DND-41 (cell line): ENCODE data around the gene RBMS3.

ENCODE experiments used
- ATAC-seq: fragments of 200-7000 bp; cut with Tn5 transposase; 3 replicates; pipeline ENCODE4 v1.9.1; 2021; ENCODE audit warnings: low read depth; ENCODE audit not compliant: insufficient read depth
- DNase-seq: peaks from one replicate; pipeline ENCODE4 v3.0.0-alpha.2; 2020
- H2AFZ ChIP-seq: 2 replicates; pipeline ENCODE4 v1.6.0; 2012; ENCODE audit warnings: low read depth, low read length
- H3K27ac ChIP-seq: 2 replicates; pipeline ENCODE4 v1.5.1; 2012; ENCODE audit warnings: low read length, inconsistent platforms
- H3K27me3 ChIP-seq: fragments of 200-600 bp; sonication (generic); 2 replicates; pipeline ENCODE4 v1.6.0; 2012; ENCODE audit warnings: low read length, mild to moderate bottlenecking, inconsistent platforms; ENCODE audit not compliant: insufficient read depth, poor library complexity
- H3K36me3 ChIP-seq: 2 replicates; pipeline ENCODE4 v1.5.1; 2012; ENCODE audit warnings: low read length, inconsistent platforms; ENCODE audit not compliant: insufficient read depth
- H3K4me1 ChIP-seq: 2 replicates; pipeline ENCODE4 v1.5.1; 2012; ENCODE audit warnings: mild to moderate bottlenecking, low read length; ENCODE audit not compliant: insufficient read depth
- H3K4me2 ChIP-seq: 2 replicates; pipeline ENCODE4 v1.6.0; 2012; ENCODE audit warnings: mild to moderate bottlenecking, moderate library complexity, low read length, inconsistent platforms; ENCODE audit not compliant: insufficient read depth
- H3K4me3 ChIP-seq, 2 experiments: fragments of 200-600 bp in 1 of 2; shearing (Covaris generic) in 1 of 2; 2 replicates each; pipeline ENCODE4 v1.5.1; 2012 to 2016; ENCODE audit warnings: inconsistent platforms in 2 of 2, low read length in 2 of 2, mild to moderate bottlenecking in 2 of 2, low read depth in 1 of 2, moderate library complexity in 1 of 2
- H3K79me2 ChIP-seq: 2 replicates; pipeline ENCODE4 v1.6.0; 2012; ENCODE audit warnings: low read length, inconsistent platforms; ENCODE audit not compliant: insufficient read depth
- H3K9ac ChIP-seq: 2 replicates; pipeline ENCODE4 v1.6.0; 2012; ENCODE audit warnings: low read depth, mild to moderate bottlenecking, inconsistent platforms, low read length, moderate library complexity
- H3K9me3 ChIP-seq: 2 replicates; pipeline ENCODE4 v1.5.1; 2012; ENCODE audit warnings: low read length, moderate library complexity, mild to moderate bottlenecking, inconsistent platforms; ENCODE audit not compliant: insufficient read depth, severe bottlenecking
- H4K20me1 ChIP-seq: 2 replicates; pipeline ENCODE4 v1.6.0; 2012; ENCODE audit warnings: low read length; ENCODE audit not compliant: insufficient read depth
- CTCF ChIP-seq: IDR thresholded peaks from 2 replicates; pipeline ENCODE4 v1.5.1; 2012; ENCODE audit warnings: borderline replicate concordance, low read length, moderate library complexity, mild to moderate bottlenecking; ENCODE audit not compliant: poor library complexity, severe bottlenecking; ENCODE audit errors: extremely low read depth
- EZH2 ChIP-seq: IDR thresholded peaks from 3 replicates; pipeline ENCODE4 v1.6.1; 2012; ENCODE audit warnings: borderline replicate concordance, low read depth, mild to moderate bottlenecking, moderate library complexity, low read length, inconsistent platforms; ENCODE audit not compliant: severe bottlenecking

Gene RBMS3

GRCh38 chr3:29512641-29513040, 231.8 kb downstream of the RBMS3 start:
- no peaks in the 10 kb centered on the region for H4K20me1 ChIP-seq
- no peak overlapping the region for H3K4me3 ChIP-seq
- H2AFZ ChIP-seq = no peak overlapping the region
- ATAC-seq (no peak), DNase-seq (no peak)
- H3K9me3 ChIP-seq = no peaks in the 10 kb centered on the region
- no peaks in the 10 kb centered on the region for H3K79me2 ChIP-seq
- no peak overlapping the region for H3K9ac ChIP-seq
- no peak overlapping the region for H3K27ac ChIP-seq
- no peaks in the 10 kb centered on the region for H3K36me3 ChIP-seq
- no peaks in the 10 kb centered on the region for H3K27me3 ChIP-seq
- no peak for TF ChIP-seq CTCF
- TF ChIP-seq EZH2 = no peak
- peaks cover 7% of the 10 kb centered on the region; the same call in 1 of the 2 replicates for H3K4me1 ChIP-seq
- H3K4me2 ChIP-seq = no peak overlapping the region

- H3K9ac ChIP-seq = no peak overlapping the region
- H3K4me2 ChIP-seq = no peak overlapping the region
- no peaks in the 10 kb centered on the region for H3K36me3 ChIP-seq
- H3K4me3 ChIP-seq = no peak overlapping the region
- DNase-seq (no peak), ATAC-seq (no peak)
- H3K4me1 ChIP-seq = peaks cover 7% of the 10 kb centered on the region; the same call in 1 of the 2 replicates
- no peaks in the 10 kb centered on the region for H3K27me3 ChIP-seq
- no peaks in the 10 kb centered on the region for H4K20me1 ChIP-seq
- TF ChIP-seq EZH2 = no peak
- TF ChIP-seq CTCF = no peak
- H3K27ac ChIP-seq = no peak overlapping the region
- H2AFZ ChIP-seq = no peak overlapping the region
- H3K79me2 ChIP-seq = no peaks in the 10 kb centered on the region
- no peaks in the 10 kb centered on the region for H3K9me3 ChIP-seq
These were observed 232.4 kb downstream of the RBMS3 start for GRCh38 chr3:29513236-29513635.

GRCh38 chr3:29514170-29514569, 233.3 kb downstream of the RBMS3 start:
- no peak for DNase-seq
- no peak overlapping the region for H2AFZ ChIP-seq
- no peaks in the 10 kb centered on the region for H4K20me1 ChIP-seq
- no peaks in the 10 kb centered on the region for H3K36me3 ChIP-seq
- ATAC-seq = no peak
- no peak overlapping the region for H3K4me2 ChIP-seq
- peaks cover 7% of the 10 kb centered on the region; the same call in 1 of the 2 replicates for H3K4me1 ChIP-seq
- no peaks in the 10 kb centered on the region for H3K27me3 ChIP-seq
- no peaks in the 10 kb centered on the region for H3K79me2 ChIP-seq
- H3K4me3 ChIP-seq = no peak overlapping the region
- no peaks in the 10 kb centered on the region for H3K9me3 ChIP-seq
- H3K27ac ChIP-seq = no peak overlapping the region
- TF ChIP-seq EZH2 = no peak
- TF ChIP-seq CTCF = no peak
- H3K9ac ChIP-seq = no peak overlapping the region

GRCh38 chr3:29514912-29515311, 234.0 kb downstream of the RBMS3 start:
- H3K4me3 ChIP-seq = no peak overlapping the region
- no peak overlapping the region for H3K9ac ChIP-seq
- no peak overlapping the region for H3K27ac ChIP-seq
- DNase-seq (no peak), ATAC-seq (no peak)
- no peak overlapping the region for H3K4me2 ChIP-seq
- H3K27me3 ChIP-seq = no peaks in the 10 kb centered on the region
- H2AFZ ChIP-seq = no peak overlapping the region
- H3K4me1 ChIP-seq = peaks cover 7% of the 10 kb centered on the region; the same call in 1 of the 2 replicates
- H3K36me3 ChIP-seq = no peaks in the 10 kb centered on the region
- no peaks in the 10 kb centered on the region for H4K20me1 ChIP-seq
- H3K9me3 ChIP-seq = no peaks in the 10 kb centered on the region
- H3K79me2 ChIP-seq = no peaks in the 10 kb centered on the region
- no peak for TF ChIP-seq EZH2
- no peak for TF ChIP-seq CTCF
